HFF-Myc (cell line): ENCODE results near the gene SCN1B.

Source experiments
- DNase-seq: peaks from one replicate; pipeline ENCODE4 v3.0.0-alpha.2; 2011; ENCODE audit warnings: low read depth; ENCODE audit errors: extremely low read depth
- H3K4me3 ChIP-seq: replicated peaks from 2 replicates; pipeline ENCODE4 v1.5.1; 2011; ENCODE audit warnings: low read depth, mild to moderate bottlenecking, control low read depth, low read length
- CTCF ChIP-seq: IDR thresholded peaks from 2 replicates; pipeline ENCODE4 v1.5.1; 2012; ENCODE audit warnings: mild to moderate bottlenecking, low read depth, low read length, control low read depth; ENCODE audit errors: missing control alignments

The SCN1B gene

GRCh38 chr19:35076657-35077056 lies 46.4 kb downstream of the SCN1B start:
- DNase-seq, result no peak
- no peak overlapping the region for H3K4me3 ChIP-seq
- TF ChIP-seq CTCF, result no peak

- TF ChIP-seq CTCF, result no peak
- no peak overlapping the region for H3K4me3 ChIP-seq
- DNase-seq, result no peak
These were observed 47.3 kb downstream of the SCN1B start for GRCh38 chr19:35077411-35078223.

DNA sequence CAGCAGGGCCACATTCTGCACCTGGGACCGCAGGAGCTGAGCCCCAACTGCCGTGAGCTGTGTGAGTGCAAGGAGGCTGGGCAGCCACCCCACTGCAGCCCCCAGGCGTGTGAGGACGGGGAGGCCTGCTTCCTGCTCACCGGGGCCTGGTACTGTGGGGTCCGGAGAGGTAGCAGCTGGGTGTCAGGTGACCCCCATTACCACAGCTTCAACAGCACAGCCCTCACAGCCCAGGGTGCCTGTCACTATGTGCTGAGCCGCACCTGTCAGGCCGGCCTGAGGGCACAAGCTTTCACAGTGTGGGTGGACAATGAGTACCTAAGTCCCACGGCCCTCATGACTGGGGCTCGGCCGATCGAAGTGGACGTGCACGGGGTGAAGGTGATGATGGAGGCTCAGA lies 49.6 kb downstream of the SCN1B start:
- TF ChIP-seq CTCF, result no peak
- H3K4me3 ChIP-seq, result no peak overlapping the region
- DNase-seq, result no peak

DNA sequence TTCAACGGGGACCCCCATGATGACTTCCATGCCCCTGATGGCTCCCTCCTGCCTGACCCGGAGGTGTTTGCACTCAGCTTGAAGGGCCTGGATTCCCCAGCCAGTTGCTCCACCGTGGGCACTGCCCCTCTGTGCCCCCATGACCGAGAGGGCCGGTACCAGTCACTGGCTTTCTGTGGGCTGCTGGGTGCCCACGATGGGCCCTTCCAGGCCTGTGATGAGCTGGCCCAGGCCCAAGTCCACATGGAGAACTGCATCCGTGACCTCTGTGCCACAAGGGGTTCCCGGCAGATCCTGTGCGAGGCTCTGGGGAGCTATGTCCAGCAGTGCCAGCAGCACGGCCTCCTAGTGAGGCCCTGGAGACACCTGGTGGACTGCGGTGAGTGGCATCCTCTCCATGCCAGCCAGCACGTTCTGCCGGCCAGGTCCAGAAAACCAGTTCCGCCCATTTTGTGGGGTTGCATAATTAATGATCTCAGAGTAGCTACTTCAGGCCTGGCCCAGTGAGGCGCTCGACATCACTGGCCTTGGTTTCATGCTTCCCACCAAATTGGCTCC lies 50.4 kb downstream of the SCN1B start:
- TF ChIP-seq CTCF, result no peak
- no peak for DNase-seq
- H3K4me3 ChIP-seq, result no peak overlapping the region

- no peak for TF ChIP-seq CTCF
- no peak for DNase-seq
- no peak overlapping the region for H3K4me3 ChIP-seq
These were observed 50.9 kb downstream of the SCN1B start for GRCh38 chr19:35081201-35081600.

DNA sequence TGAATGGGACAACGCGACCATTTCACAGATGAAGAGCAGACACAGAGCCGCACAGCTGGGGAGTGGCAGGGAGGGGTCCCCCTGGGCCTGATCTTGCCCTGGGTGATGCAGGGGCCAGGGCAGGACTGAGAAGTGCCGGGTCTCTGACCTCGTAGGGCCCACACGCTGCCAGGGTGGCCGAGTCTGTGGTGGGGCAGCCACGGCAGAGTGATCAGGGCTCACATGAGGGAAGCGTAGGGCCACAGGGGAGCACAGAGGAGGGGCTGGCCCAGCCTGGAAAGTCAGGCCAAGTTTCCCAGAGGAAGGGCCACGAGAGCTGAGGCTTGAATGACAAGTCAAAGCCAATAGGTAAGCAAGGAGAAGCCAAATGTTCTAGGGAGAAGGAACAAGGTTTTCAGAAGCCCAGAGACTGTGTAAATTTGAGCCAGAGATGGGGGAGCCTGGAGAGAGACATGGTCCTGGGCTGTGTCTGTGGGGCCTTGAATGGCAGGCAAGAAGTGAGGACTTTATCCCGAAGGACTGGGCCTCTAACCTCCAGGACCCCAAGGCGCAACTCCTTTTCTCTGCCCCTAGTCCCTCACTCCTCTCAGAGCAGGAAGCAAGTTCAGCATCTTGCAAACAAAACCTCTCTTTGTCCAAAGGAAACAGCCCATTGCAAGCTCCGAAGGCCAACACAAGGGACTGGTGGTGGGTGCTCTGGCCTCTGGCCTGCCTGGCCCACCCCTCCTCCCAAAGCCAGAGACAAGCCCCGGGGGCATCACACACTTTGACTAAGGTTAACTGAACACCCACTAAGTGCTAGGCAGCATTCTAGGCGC lies 53.6 kb downstream of the SCN1B start:
- no peak for DNase-seq
- no peak overlapping the region for H3K4me3 ChIP-seq
- TF ChIP-seq CTCF, result no peak
